Activated CD4-positive, CD25-positive, alpha-beta regulatory T cell treated with anti-CD3 and anti-CD28 coated beads, Interleukin-2, amount 50 U/mL, for 72 hours (primary cell): ENCODE measurements around the gene TMEM161B.
"Not testable (repeated sequence)": the region's sequence is repeated elsewhere in the genome, so short reads cannot be mapped to it uniquely, and the experiment has no call there.

Source experiments
- DNase-seq: peaks from one replicate; pipeline ENCODE4 v3.0.0; 2021

TMEM161B gene

DNA sequence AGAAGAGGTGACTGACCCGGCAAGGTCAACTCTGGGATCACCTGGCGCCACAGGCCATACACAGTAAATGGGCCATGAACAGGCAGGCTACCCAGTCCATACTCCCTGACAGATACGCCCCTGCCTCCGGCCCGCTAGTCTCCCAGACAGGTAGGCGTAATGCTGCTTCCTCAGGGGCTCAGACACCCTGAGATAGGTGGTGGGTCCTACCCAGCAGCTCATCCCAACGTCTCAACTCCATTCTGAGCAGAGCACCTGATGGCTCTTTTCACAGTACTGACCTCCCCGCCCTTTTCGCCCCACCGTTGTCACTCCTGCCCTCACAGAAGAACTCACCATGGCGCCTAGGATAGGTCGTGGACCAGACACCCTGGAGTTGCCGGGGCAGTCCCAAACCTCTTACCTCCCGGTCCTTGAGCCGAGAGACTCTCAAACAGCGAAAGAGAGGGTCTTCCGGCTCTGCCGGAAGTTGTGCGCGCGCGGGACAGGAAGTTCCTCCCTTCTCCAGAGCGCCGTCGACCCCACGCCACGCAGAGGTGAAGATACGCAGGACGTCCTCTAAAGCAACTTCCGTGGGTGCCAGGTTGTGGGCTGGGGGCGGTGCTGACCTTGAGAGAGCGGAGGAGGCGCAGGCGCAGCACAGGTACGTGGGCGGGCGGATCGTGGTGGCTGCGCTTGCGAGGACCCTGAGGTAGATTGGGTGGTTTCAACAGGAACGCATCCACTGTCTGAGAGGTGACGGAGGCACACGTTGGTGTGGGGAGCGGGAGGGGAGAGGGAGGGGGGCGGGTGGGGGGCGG is at the start of gene TMEM161B:
TSS of gene TMEM161B (minus strand) at position 461 of the 800 bp plus-strand sequence. CDS start at position 339, 122 bp downstream.
- peak; percentile 92 for DNase-seq

GRCh38 chr5:88304356-88304755 is 35.7 kb upstream of the TMEM161B start:
- DNase-seq, result no peak

GRCh38 chr5:88298425-88298824 is 29.8 kb upstream of the TMEM161B start:
- no peak for DNase-seq

GRCh38 chr5:88290801-88291200 is 22.2 kb upstream of the TMEM161B start:
- DNase-seq, result no peak

- DNase-seq, result no peak
Measured at GRCh38 chr5:88288528-88289197, 20.0 kb upstream of the TMEM161B start.

DNA sequence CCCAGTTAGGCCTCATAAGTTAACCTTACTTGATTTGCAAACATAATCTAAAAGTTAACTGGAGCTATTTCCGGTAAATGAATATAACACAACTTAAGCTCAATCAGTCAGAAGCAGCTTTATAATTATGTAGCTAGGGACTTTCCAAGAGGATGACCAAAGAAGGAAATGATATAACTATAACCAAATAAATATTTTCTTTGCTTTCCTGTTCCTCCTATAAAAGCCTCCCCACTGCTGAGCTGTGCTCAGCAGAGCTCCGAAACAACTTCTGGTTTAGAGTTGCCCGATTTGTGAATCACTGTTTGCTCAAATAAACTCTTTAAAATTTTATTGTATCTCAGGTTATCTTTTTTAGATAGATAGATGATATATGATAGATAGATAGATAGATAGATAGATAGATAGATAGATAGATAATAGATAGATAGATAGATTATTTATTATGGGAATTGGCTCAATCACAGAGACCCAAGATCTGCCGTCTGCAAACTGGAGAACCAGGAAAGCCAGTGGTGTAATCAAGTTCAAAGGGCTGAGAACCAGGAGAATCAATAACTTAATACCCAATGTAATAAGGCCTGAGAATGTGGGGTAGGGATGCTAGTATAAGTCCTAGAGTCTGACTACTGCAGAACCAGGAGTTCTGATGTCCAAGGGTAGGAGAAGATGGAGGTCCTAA is 19.3 kb upstream of the TMEM161B start:
- no peak for DNase-seq

DNA sequence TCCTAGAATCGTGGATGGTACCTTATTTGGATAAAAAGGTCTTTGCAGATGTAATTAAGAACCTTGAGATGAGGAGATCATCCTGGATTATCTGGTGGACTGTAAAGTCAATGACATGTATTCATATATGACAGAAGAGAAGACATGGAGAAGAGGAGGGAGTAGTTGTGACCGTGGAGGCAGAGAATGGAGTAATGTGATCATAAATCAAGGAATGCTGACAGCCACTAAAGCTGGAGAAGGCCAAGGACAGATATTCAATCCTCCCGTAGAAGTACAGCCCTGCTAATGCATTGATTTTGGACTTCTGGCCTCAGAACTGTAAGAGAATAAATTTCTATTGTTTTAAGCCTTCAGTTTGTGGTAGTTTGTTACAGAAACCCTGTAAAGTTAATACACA is 18.7 kb upstream of the TMEM161B start:
- DNase-seq, result no peak

DNA sequence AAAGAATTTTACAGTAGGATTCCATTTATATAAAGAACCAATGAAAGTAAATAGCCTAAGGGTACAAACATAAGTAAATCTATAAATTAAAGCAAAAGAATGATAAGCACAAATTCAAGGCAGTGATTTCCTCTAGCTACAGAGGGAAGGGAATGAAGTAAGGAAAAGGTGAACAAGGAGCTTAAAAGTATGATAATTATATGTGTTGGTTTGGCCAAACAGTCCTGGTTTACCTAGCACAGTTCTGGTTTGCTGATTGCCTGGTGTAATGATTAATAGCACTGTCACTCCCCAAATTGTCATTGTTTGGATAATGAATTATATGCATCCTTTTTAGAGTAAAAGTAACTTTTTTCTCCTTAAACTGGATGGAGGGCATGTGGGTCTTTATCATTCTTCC is 15.0 kb upstream of the TMEM161B start:
- DNase-seq, result no peak

GRCh38 chr5:88281322-88281721 is 12.7 kb upstream of the TMEM161B start:
- no peak for DNase-seq

DNA sequence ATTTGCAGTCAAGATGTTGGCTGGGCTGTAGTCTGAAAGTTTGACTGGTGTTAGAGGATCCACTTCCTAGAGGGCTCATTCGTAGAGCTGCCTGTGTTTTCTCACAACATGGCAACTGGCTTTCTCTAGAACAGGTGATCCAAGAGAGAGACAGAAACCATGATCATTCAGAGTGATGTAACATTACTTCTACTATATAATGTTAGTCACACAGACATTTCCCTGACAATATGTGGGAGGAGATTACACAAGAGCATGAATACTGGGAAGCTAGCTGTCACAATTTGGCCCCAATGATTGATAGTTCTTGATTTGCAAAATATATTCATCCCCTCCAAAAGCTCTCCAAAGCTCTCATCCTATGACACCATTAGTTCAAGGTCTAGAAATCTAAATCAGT is 10.9 kb upstream of the TMEM161B start:
- no peak for DNase-seq

GRCh38 chr5:88276378-88276777 is 7.7 kb upstream of the TMEM161B start:
- DNase-seq, result no peak

GRCh38 chr5:88275581-88275980 is 6.9 kb upstream of the TMEM161B start:
- DNase-seq, result no peak

DNA sequence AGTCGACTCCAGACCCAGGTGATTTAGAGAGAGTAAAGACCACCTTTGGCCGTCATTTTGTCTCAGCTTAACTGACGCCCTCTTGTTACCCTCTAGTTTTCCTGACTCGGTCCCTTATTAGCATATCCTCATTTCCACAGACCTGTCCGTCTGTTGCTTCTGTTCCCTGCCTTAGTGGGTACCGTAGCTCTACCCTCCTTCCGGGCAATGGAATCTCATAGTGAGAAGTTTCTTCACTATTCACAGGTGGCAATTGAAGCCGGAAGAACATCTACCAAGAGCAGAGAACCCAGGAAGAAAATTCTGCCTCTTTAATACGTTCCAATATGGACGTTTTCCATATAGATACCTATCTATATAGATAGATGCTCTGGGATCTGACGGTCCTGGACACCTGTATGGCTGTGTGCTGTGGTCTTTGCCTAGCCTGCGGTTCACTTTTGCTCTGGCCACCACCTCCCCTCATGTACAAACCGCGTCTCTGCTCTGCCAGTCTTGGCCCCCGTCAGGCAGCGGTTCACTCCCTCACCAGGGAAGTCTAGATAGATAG is 652 bp upstream of the TMEM161B start:
- DNase-seq, result no peak

DNA sequence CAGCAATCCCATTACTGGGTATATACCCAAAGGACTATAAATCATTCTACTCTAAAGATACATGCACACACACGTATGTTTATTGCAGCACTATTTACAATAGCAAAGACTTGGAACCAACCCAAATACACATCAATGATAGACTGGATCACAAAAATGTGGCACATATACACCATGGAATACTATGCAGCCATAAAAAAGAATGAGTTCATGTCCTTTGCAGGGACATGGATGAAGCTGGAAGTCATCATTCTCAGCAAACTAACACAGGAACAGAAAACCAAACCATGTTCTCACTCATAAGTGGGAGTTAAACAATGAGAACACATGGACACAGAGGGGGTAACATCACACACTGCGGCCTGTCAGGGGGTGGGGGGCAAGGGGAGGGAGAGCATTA is 4.1 kb downstream of the TMEM161B start:
- not testable (repeated sequence) for DNase-seq

DNA sequence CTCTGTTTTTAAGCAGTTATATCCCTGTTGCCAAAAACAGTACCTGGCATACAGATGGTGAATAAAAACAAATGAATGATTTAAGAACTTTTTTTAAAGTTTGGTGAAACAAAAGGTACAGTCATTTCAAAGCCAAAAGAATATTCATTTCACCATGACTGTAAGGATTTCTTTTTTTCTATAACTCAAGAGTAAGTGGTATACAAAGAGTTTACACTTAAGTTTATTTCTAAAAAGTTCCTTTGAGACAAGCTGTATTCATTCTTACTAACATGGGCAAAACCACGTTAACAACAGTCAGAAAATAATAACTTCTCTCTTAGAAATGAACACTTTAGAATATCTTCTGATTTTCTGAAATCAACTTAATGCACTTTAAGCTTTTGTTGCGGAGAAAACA is 5.3 kb downstream of the TMEM161B start:
- DNase-seq, result no peak

DNA sequence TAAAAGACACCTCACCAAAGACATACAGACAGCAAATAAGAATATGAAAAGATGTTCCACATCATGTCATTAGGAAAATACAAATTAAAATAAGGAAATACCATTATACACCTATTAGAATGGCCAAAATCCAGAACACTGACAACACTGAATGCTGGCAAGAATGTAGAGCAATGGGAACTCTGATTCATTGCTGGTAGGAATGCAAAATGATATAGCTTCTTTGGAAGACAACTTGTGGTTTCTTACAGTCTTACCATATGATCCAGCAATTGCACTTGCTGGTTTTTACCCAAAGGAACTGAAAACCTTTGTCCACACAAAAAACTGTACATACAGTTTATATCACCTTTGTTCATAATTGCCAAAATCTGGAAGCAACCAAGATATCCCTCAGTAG is 6.5 kb downstream of the TMEM161B start:
- no peak for DNase-seq

- DNase-seq, result no peak
Measured at GRCh38 chr5:88258636-88259035, 10.0 kb downstream of the TMEM161B start.

DNA sequence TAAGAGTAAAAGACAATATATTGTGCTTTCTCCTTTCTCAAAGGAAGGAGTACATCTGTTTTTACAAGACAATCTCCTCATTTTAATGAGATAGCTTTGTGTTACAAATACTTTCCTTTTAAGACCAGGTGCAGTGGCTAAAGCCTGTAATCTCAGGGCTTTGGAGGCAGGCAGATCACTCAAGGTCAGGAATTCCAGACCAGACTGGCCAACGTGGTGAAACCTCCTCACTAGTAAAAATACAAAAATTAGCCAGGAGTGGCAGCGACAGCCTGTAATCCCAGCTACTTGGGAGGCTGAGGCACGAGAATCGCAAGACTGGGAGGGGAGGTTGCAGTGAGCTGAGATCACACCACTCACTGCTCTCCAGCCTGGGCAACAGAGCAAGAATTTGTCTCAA is 11.8 kb downstream of the TMEM161B start:
- DNase-seq, result no peak

DNA sequence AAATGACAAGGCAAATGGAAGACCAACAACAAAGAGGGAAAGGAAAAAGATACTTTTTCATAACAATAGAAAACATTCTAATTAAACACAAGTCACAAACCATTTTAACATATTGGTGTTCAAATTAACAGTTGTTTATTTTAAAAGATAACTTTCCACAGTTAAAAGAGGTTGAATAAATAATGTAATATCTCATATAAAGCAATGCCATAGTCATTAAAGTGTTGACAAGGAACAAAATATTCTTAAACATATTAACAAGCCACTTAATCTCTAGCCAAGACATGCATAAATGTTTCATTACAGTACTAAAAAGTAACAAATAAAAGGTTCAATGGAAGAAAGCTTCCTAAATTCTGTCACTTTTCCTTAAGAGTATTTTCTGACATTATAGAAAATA is 12.6 kb downstream of the TMEM161B start:
- no peak for DNase-seq

- no peak for DNase-seq
Measured at GRCh38 chr5:88254320-88254719, 14.3 kb downstream of the TMEM161B start.

DNA sequence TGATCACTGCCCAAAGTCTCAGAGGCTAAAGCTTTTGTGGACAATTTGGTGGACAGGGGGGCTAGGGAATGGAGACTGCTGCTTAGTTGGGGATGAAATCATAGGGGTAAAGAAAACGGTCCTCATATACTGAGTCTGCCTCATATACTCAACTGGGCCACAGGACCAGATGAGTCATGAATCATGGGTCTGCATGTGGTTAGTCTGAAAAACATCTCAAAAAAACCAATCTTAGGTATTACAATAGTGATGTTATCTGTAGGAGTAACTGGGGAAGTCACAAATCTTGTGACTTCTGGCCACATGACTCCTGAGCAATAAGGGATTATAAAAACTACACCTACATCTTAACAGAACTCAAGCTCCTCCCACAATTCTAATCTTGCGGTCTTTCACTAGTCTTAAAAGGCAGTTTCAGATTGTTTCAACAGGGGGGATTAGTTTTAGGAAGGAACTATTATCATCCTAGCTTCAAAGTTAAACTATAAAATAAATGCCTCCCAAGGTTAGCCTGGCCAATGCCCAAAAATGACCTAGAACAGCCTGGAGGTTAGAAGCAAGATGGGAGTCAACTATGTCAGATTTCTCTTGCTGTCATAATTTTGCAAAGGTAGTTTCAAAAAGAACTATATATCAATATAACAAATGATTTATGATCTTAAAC is 17.5 kb downstream of the TMEM161B start:
- DNase-seq, result peak; percentile 30

GRCh38 chr5:88250010-88250409 is 18.6 kb downstream of the TMEM161B start:
- DNase-seq, result no peak
